GM12892 (cell line): ENCODE data around the gene MACROD2.

Experiments
- POLR2A ChIP-seq: IDR thresholded peaks from 2 replicates; pipeline ENCODE4 v1.6.1; 2011; ENCODE audit warnings: low read depth, low read length, control low read depth
- TAF1 ChIP-seq: IDR thresholded peaks from 2 replicates; pipeline ENCODE4 v1.6.1; 2011; ENCODE audit warnings: low read depth, mild to moderate bottlenecking, control low read depth, low read length, borderline replicate concordance

DNA sequence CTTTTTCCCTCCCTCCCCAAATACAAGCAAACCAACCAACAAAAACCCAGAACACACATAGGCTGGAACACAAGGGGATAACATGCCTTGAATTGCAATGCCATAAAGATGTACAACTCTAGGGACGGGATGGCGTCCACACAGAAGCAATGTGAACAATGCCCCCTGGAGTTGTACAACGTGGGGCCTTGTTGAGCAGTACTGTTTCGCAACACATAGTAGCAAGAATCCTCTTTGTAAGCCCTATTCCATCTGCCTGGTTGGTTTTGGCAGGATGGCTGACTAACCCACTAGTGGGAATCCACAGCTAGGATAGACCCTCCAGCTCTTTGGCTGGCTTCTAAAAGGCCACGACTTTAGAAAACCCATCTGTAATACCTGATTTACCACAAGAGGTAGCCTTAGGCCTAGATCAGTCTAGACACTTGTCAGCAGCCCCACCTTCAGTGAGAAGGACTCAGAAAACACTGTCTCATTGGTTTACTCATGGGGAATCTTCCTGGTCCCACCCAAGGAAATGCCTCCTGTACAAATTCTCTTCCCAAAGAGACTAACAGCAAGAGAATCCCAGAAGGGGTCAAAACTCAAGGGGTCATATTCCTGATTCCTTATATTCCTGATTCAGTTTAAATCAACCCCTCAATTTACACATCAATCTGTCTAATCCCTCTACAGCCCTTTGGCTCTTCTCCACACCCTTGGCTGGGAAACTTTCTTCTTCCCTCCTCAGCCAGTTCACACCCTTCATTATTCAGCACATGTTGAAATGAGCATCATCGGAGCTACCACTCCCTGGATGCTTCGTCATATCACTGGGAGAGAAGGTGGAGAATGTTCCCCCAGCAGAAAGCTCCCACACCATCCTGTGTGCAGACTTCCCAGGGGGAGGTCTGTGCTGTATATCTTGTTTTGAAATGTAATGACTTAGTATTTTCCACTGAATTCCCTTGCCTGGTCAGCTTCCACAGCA is 964.5 kb downstream of the MACROD2 start:
- TF ChIP-seq POLR2A (no peak), TAF1 (no peak)
